NCI-H1694 (cell line): ENCODE data around the gene PLK3.
"Not testable (repeated sequence)": the region's sequence is repeated elsewhere in the genome, so short reads cannot be mapped to it uniquely, and the experiment has no call there.

ENCODE experiments used
- DNase-seq: peaks from one replicate; lab custom pipeline; 2025; lab: John Stamatoyannopoulos, UW

PLK3 gene

GRCh38 chr1:44828003-44828651 is 27.9 kb downstream of the PLK3 start:
- DNase-seq = no peak

DNA sequence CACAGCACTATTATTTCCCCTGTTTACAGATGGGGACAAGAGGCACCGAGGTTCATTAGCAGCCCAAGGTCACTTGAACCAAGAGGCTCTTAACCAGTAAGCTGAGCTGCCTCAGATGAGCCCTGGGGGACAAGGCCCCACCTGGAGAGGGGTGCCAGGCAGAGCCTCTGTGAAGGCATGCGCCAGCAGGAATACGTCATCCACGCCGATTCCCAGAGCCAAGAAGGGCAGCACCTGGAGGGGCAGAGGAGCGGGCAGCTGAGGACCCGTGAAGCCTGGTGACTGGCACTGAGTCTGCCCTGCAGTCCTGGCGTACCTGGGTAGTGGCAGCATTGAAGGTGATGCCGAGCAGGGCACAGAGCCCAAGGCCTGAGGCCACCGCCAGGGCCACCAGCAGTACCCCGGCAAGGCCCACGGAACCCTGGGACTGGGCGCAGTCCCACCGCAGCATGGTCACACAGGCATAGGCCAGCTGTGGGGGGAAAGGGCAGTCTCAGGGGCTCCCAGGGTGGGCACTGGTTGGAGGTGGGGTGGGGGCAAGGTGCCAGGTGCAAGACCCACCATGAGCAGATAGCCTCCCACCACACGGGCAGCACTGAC is 28.8 kb downstream of the PLK3 start:
- no peak for DNase-seq

- DNase-seq = no peak
Observed at GRCh38 chr1:44829506-44830384, 29.6 kb downstream of the PLK3 start.

GRCh38 chr1:44830900-44831304 is 30.7 kb downstream of the PLK3 start:
- DNase-seq = no peak

DNA sequence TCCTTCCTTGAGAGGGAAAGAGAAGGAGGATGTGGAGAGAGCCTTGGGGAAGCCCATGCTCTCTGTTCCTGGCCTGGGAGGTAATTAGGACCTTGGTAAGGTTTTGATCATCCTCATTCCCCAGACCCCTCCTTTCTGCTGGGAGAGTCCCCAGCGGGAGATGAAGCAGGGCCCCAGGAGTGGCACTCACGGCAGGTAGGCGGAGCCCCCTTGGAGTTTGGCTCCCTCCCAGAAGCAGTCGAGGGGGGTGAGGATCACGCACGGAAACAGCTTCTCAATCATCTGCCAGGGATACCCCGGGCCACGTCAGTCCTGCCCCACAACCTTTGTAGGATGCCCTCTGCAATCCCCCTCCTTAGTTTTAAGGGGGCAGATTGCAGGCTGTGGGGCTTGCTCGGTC is 31.3 kb downstream of the PLK3 start:
- no peak for DNase-seq

DNA sequence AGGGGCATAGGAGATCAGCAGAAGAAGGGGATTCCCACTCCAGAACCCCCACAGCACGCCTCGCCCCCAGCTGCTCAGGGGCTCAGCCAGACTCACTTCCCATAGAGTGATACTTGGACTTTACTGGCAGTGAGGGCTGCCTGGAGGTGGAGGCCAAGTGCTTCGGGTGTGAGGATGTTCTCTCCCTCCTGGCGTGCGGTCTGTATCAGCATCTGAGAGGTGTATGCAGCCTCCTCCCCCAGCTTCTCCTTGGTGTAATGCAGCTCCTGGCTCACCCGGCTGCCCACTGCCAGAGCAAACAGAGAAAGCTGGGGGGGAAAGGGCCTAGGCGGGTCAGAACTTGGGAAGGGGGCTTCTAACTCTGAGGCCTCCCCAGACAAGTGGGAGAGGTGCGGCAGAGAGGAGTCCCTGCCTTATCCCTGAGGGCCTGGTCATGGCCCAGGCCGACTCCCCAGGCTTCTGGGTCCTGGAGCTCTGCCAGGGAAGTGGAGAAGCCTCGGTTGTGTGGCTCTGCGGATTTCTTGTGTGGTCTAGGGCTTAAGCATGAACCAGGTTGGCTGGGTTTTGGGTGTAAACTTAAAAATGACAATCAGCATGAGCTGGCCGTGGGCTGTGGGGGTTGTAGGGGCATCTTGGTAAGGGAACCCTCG is 32.0 kb downstream of the PLK3 start:
- DNase-seq = no peak

- DNase-seq = no peak
Observed at GRCh38 chr1:44834328-44834727, 34.2 kb downstream of the PLK3 start.

- DNase-seq = peak; percentile 88
Observed at GRCh38 chr1:44835738-44836675, 35.8 kb downstream of the PLK3 start.

GRCh38 chr1:44838294-44838693 is 38.1 kb downstream of the PLK3 start:
- not testable (repeated sequence) for DNase-seq

- peak; percentile 11 for DNase-seq
Observed at GRCh38 chr1:44839576-44839975, 39.4 kb downstream of the PLK3 start.

GRCh38 chr1:44842486-44842861 is 42.3 kb downstream of the PLK3 start:
- no peak for DNase-seq

- DNase-seq = peak; percentile 60
Observed at GRCh38 chr1:44842862-44843655, 42.9 kb downstream of the PLK3 start, which contains the start of gene PTCH2. TSS of gene PTCH2 (minus strand) at chr1:44843253. CDS start at chr1:44842932, 321 bp downstream.

GRCh38 chr1:44846985-44847384 is 46.8 kb downstream of the PLK3 start:
- DNase-seq = no peak

GRCh38 chr1:44847845-44848244 is 47.7 kb downstream of the PLK3 start:
- no peak for DNase-seq

GRCh38 chr1:44848456-44849181 is 48.4 kb downstream of the PLK3 start:
- no peak for DNase-seq

DNA sequence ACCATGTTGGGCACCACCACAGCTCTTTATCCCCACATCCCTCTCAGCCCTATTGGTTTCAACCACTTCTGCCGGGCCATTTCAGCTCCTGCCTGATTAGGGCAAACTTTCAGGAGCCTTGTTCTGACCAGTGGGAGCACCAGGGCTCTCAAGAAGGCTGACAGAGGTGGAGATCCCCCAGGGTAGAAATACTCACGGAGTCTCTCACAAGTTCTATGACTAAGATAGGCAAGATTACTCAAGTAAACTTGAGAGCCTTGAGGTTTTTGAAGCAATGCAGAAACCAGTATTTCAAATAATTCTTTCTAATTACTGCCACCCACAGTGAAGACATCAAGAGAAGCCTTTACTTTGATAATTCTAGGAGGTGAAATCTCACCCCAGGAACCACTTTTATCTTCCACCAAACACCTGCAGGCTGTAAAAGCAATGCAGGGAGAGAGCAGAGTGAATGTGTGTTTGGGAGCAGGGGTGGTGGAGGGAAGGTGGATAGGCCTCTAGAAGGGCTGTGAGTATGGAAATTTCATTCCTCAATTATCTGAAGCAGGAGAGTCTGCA is 49.5 kb downstream of the PLK3 start:
- DNase-seq = no peak

- DNase-seq = no peak
Observed at GRCh38 chr1:44851308-44851707, 51.1 kb downstream of the PLK3 start.

DNA sequence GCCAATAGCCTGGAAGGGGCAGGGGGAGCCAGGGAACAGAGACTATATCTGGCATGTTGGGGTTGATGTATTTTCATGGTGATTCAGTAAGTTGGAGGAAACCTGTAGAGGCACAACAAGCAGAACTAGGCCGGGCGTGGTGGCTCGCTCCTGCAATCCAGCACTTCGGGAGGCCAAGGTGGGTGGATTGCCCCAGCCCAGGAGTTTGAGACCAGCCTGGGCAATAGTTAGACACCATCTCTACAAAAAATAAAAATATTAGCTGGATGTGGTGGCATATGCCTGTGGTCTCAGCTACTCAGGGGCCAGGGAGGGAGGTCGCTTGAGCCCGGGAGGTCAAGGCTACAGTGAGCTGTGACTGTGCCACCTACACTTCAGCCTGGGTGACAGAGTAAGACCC is 53.0 kb downstream of the PLK3 start:
- DNase-seq = no peak

DNA sequence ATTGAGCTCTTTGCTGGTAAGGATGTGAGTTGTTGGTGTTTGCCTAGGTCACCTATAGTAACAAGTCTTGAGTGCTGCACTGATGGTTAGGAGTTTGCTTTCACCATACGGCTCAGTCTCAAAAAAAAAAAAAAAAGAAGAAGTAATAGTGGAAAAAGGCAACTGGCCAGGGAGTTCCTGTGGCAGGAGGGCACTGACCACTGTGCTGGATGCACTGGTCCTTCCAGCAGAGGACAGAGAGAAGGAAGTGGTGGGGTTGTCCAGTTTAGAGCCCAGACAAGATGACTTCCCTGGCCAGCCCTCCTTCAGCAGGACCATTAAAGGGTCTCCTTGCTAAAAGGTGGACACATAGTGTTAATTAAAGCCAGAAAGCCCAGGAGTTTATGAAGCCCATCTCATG is 54.8 kb downstream of the PLK3 start:
- DNase-seq = no peak
